Measurements from ENCODE around the gene EPB41L3.
"Not testable (repeated sequence)": the region's sequence is repeated elsewhere in the genome, so short reads cannot be mapped to it uniquely, and the experiment has no call there.

EPB41L3 gene

GRCh38 chr18:5513947-5514346 lies 29.9 kb downstream of the EPB41L3 start:
- no peak for TF ChIP-seq CTCF (IDR thresholded peaks at IDR 0.05; ENCODE audit: insufficient read depth, low read depth, low read length, missing control alignments)
- no peak for DNase-seq (ENCODE audit: low read depth)
- no peak overlapping the region for H3K4me3 ChIP-seq (ENCODE audit: low read depth, low read length)

- H3K4me3 ChIP-seq (ENCODE audit: low read depth, low read length) = no peak overlapping the region
- no peak for DNase-seq (ENCODE audit: low read depth)
- no peak for TF ChIP-seq CTCF (IDR thresholded peaks at IDR 0.05; ENCODE audit: insufficient read depth, low read depth, low read length, missing control alignments)
These were observed 31.6 kb downstream of the EPB41L3 start for GRCh38 chr18:5512176-5512575.

GRCh38 chr18:5511541-5511940 lies 32.3 kb downstream of the EPB41L3 start:
- not testable (repeated sequence) for DNase-seq (ENCODE audit: low read depth); H3K4me3 ChIP-seq (ENCODE audit: low read depth, low read length)

GRCh38 chr18:5510135-5510846 lies 33.5 kb downstream of the EPB41L3 start:
- no peak for TF ChIP-seq CTCF (IDR thresholded peaks at IDR 0.05; ENCODE audit: insufficient read depth, low read depth, low read length, missing control alignments)
- no peak overlapping the region for H3K4me3 ChIP-seq (ENCODE audit: low read depth, low read length)
- DNase-seq (ENCODE audit: low read depth) = no peak

GRCh38 chr18:5508821-5509220 lies 35.0 kb downstream of the EPB41L3 start:
- TF ChIP-seq CTCF (IDR thresholded peaks at IDR 0.05; ENCODE audit: insufficient read depth, low read depth, low read length, missing control alignments) = no peak
- no peak overlapping the region for H3K4me3 ChIP-seq (ENCODE audit: low read depth, low read length)
- no peak for DNase-seq (ENCODE audit: low read depth)

- no peak overlapping the region for H3K4me3 ChIP-seq (ENCODE audit: low read depth, low read length)
- no peak for DNase-seq (ENCODE audit: low read depth)
- TF ChIP-seq CTCF (IDR thresholded peaks at IDR 0.05; ENCODE audit: insufficient read depth, low read depth, low read length, missing control alignments) = no peak
These were observed 36.0 kb downstream of the EPB41L3 start for GRCh38 chr18:5507756-5508155.

GRCh38 chr18:5506174-5506573 lies 37.6 kb downstream of the EPB41L3 start:
- no peak for TF ChIP-seq CTCF (IDR thresholded peaks at IDR 0.05; ENCODE audit: insufficient read depth, low read depth, low read length, missing control alignments)
- DNase-seq (ENCODE audit: low read depth) = no peak
- no peak overlapping the region for H3K4me3 ChIP-seq (ENCODE audit: low read depth, low read length)

Data from GM12865 (cell line).